Stimulated activated naive CD4-positive, alpha-beta T cell treated with Interleukin-2 at 50 U/mL for 16 hours (primary cell): ENCODE results near the gene GAPT.
"Not testable (repeated sequence)": the region's sequence is repeated elsewhere in the genome, so short reads cannot be mapped to it uniquely, and the experiment has no call there.

Source experiments
- DNase-seq: peaks from one replicate; lab custom pipeline; 2025; lab: John Stamatoyannopoulos, UW

Gene GAPT

GRCh38 chr5:58505502-58505901 lies 14.3 kb downstream of the GAPT start:
- DNase-seq: no peak

GRCh38 chr5:58505971-58506640 lies 14.9 kb downstream of the GAPT start:
- no peak for DNase-seq

GRCh38 chr5:58507715-58508114 lies 16.5 kb downstream of the GAPT start:
- no peak for DNase-seq

- no peak for DNase-seq
Measured at GRCh38 chr5:58517198-58517597, 26.0 kb downstream of the GAPT start.

GRCh38 chr5:58523956-58524355 lies 32.7 kb downstream of the GAPT start:
- DNase-seq: no peak

GRCh38 chr5:58524571-58524970 lies 33.3 kb downstream of the GAPT start:
- no peak for DNase-seq

- no peak for DNase-seq
Measured at GRCh38 chr5:58530942-58531490, 39.8 kb downstream of the GAPT start.

- DNase-seq: not testable (repeated sequence)
Measured at GRCh38 chr5:58541935-58542334, 50.7 kb downstream of the GAPT start.

GRCh38 chr5:58542709-58543108 lies 51.5 kb downstream of the GAPT start:
- DNase-seq: no peak

GRCh38 chr5:58543723-58544122 lies 52.5 kb downstream of the GAPT start:
- DNase-seq: no peak

GRCh38 chr5:58544195-58544594 lies 53.0 kb downstream of the GAPT start:
- no peak for DNase-seq

GRCh38 chr5:58544926-58545325 lies 53.7 kb downstream of the GAPT start:
- DNase-seq: no peak

- no peak for DNase-seq
Measured at GRCh38 chr5:58545912-58546311, 54.7 kb downstream of the GAPT start.
